Ovary (tissue), 9 donors: ENCODE measurements around the gene NECTIN1. TPM values are rescaled to one million over a fixed set of nuclear protein-coding genes. Genes with fewer than 3 reads are reported as not detected.

Experiments used
- DNase-seq, 5 donors: peaks; one replicate each; pipeline ENCODE4 v3.0.0-alpha.2; 2019 to 2020
- H3K27ac ChIP-seq, 2 donors: fragments of 200-600 bp; one replicate each; pipeline versions ENCODE4 v1.5.1 to v1.8.0; 2019 to 2022
- H3K27me3 ChIP-seq: fragments of 200-600 bp; one replicate; pipeline ENCODE4 v1.8.0; 2022
- H3K36me3 ChIP-seq: fragments of 200-600 bp; sonication (generic); one replicate; pipeline ENCODE4 v1.5.1; 2019
- H3K4me1 ChIP-seq: one replicate; pipeline ENCODE4 v1.8.1; 2013; ENCODE audit warnings: mild to moderate bottlenecking, moderate library complexity; ENCODE audit not compliant: insufficient read depth
- H3K4me3 ChIP-seq: fragments of 200-600 bp; sonication (generic); one replicate; pipeline ENCODE4 v1.5.1; 2017
- H3K9me3 ChIP-seq, 2 donors: fragments of 200-600 bp in 1 of 2; sonication (generic) in 1 of 2; one replicate each; pipeline versions ENCODE4 v1.5.1 to v1.8.1; 2013 to 2019; ENCODE audit warnings: mild to moderate bottlenecking in 1 of 2, moderate library complexity in 1 of 2
- CTCF ChIP-seq, 3 donors: fragments of 450-650 bp in 2 of 3; fragments of 200-600 bp in 1 of 3; IDR thresholded peaks; one replicate each; pipeline versions ENCODE4 v1.5.1 to v1.8.0; 2016 to 2022; ENCODE audit warnings: antibody characterized with exemption in 3 of 3, mild to moderate bottlenecking in 1 of 3
- EP300 ChIP-seq: sonication (generic); formaldehyde crosslinking; IDR thresholded peaks from one replicate; pipeline ENCODE4 v1.6.1; 2017; ENCODE audit warnings: antibody characterized with exemption
- POLR2A ChIP-seq: fragments of 450-650 bp; IDR thresholded peaks from one replicate; pipeline ENCODE4 v1.6.1; 2017; ENCODE audit warnings: antibody characterized with exemption, mild to moderate bottlenecking, moderate library complexity
- WGBS, 3 donors: extraction: QIAGEN DNeasy Blood & Tissue Kit in 1 of 3; methylation state at CpG; one replicate each; pipeline versions ENCODE4 v1.1.5 to v1.1.7; 2013 to 2017; 5-methylcytosine and 5-hydroxymethylcytosine counted together
- intact Hi-C, 4 donors: fragments of 100-400 bp; cut with DNase I; formaldehyde crosslinking; loops; one replicate each; pipeline versions ENCODE4 v1.11.0 to v1.15.1; 2022 to 2023
- polyA plus RNA-seq, 2 donors: library from polyadenylated mRNA; stranded (reverse); fragments of 200-250 nt in 1 of 2; fragments of 350-450 nt in 1 of 2; fragmentation: Illumina TruSeq in 1 of 2; extraction: RNeasy Lipid Tissue Mini Kit (QIAGEN cat#74804) in 1 of 2; gene quantifications; one replicate each; pipeline ENCODE4 v1.2.3, GENCODE V29; 2013 to 2014
- total RNA-seq, 7 donors: library from RNA; depleted of rRNA in 2 of 7; stranded (reverse); fragments of >200 nt in 2 of 7; fragmentation: NEBNext Ultra II Directional in 3 of 7; extraction: Animal tissue kit (Norgen Biotek cat#: 25700) in 3 of 7; gene quantifications; one replicate each; pipeline versions ENCODE4 v1.1.0 to v1.2.4, GENCODE V29; 2016 to 2023
- donor health status: DM: no; HTN: no; CAD: no; lungs with moderate emphysema.
- donor health status: DM: no; HTN: no; CAD: no.
- donor health status: Bipolar disorder and iron deficiency.
- donor health status: DM: yes; HTN: yes; CAD: no.
- donor health status: DM: no; HTN: no; CAD: no.
- donor health status: DM: yes; HTN: yes; CAD: no.

Gene NECTIN1
- total and polyA plus RNA-seq, 9 donors = 1.5 to 12.1 (median 5.7) TPM

DNA sequence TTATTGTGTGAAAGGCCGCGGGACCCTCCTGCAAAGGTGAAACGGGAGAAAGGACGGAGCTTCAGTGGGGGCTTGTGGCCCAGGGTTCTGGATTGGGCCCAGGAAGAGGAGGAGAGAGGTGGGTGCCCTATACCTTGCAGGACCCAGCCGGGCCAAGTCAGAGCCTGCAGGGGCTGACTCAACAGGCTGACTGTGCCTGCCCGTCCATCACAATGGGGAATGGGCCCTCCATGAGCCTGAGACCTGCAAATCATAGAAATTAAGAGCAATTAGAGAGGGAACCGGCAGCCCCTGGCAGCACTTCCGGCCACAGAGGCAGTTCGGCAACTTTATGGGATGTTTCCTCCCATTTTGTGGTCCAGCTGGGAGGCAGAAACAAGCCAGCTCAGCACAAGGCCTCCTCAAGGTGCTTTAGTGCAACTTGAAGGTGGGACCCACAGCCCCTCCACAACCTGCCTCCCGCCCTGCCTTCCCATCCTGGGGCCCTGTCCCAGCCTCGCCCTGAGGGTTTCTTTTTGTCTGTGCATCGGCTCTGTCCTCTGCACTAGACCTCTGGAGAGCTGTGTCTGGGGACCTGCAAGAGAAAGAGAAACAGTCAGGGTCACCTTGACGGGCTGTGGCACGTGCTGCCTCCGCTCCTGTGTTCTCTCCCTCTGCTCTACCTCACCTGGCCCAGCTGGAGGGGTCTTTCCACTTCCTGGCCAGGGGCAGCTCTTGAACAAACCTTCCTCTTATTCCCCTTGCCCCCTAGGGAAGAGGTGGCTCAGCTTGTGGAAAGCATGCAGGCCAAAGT is 19.1 kb upstream of the NECTIN1 start:
- 86 to 87% (median 87%) methylated on average over 15 of the region's 15 CpGs for WGBS, 3 donors
- intact Hi-C loops = no loop called here

DNA sequence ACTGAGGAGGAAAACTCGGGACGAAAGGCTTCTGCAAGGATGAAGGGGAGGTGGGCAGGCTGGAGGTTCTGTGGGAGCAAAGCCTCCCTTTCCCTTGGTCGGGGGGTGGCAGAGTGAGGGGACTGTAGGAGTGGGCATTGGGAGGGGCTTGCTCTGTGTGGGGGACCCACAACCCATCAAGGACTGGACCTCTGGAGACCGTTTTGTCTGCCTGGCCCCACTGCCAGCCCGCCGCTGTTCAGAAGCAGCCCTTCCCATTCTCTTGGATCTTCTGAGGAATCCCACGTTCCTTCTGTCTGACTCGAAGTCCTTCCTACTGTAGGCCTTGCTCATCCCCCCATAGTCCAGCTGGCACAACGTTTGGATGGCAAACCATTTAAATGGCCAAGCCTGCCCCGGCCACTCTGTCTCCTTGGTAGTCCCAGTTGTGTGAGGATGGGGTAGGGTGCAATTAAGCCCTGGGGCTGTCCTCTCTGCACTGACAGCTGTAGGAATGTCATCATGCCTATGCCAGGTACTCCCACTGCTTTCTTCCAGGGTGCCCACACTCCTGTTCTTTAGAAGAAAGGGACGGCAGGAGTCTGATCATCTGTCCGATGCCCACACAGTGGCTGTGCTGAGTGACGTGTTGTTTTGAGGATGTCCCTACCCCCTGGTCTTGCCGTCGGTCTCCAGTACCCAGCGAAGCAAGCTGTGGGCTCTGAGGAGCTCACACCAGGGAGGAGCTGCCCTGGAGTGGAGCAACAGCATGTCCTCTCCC is 17.0 kb upstream of the NECTIN1 start:
- Histone ChIP-seq H3K27me3 (no peaks in the 10 kb centered on the region), H3K36me3 (no peaks in the 10 kb centered on the region), H3K4me3 (no peak overlapping the region), H3K4me1 (peaks cover 2% of the 10 kb centered on the region), H3K9me3 (no peaks in the 10 kb centered on the region), H3K27ac (no peak overlapping the region)
- 90 to 92% (median 91%) methylated on average over 16 of the region's 16 CpGs for WGBS, 3 donors
- no peak for DNase-seq
- intact Hi-C loops = no loop called here
- no peak for TF ChIP-seq POLR2A
- TF ChIP-seq CTCF (IDR thresholded peaks at IDR 0.05) = no peak
- no peak for TF ChIP-seq EP300

More for the DNA sequence above, 19.1 kb upstream of the NECTIN1 start:
- no peak overlapping the region for H3K27ac ChIP-seq
- no peaks in the 10 kb centered on the region for H3K27me3 ChIP-seq
- no peaks in the 10 kb centered on the region for H3K9me3 ChIP-seq
- H3K36me3 ChIP-seq = no peaks in the 10 kb centered on the region
- TF ChIP-seq CTCF (IDR thresholded peaks at IDR 0.05) = no peak
- no peak for TF ChIP-seq EP300
- no peak for TF ChIP-seq POLR2A
- H3K4me3 ChIP-seq = no peak overlapping the region
- H3K4me1 ChIP-seq = no peaks in the 10 kb centered on the region
- DNase-seq = no peak

DNA sequence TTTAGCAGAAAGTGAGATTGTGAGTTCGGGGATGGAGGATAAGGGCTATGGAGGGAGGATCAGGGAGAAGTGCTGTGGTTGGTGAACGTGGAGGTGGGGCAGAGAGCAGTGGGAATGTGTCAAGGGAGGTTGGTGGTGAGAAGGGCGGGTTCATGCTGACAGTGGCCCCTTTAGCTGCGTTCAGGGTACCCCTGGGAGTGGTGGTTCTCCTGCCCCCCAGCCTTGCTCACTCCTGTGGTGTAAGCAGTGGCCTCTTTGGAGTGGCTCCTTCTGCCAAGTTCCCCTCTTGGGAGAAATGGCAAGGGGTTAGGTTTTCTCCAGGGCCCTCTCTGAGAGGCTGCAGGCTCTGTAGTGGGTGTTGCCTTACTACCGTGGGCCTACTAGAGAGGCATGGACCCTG is 16.1 kb upstream of the NECTIN1 start:
- 75 to 88% (median 82%) methylated on average over 5 of the region's 5 CpGs for WGBS, 3 donors
- H3K4me3 ChIP-seq = no peak overlapping the region
- intact Hi-C loops = no loop called here
- no peak for TF ChIP-seq POLR2A
- H3K36me3 ChIP-seq = no peaks in the 10 kb centered on the region
- H3K9me3 ChIP-seq = no peaks in the 10 kb centered on the region
- DNase-seq = no peak
- no peaks in the 10 kb centered on the region for H3K27me3 ChIP-seq
- H3K4me1 ChIP-seq = peaks cover 2% of the 10 kb centered on the region
- H3K27ac ChIP-seq = no peak overlapping the region

DNA sequence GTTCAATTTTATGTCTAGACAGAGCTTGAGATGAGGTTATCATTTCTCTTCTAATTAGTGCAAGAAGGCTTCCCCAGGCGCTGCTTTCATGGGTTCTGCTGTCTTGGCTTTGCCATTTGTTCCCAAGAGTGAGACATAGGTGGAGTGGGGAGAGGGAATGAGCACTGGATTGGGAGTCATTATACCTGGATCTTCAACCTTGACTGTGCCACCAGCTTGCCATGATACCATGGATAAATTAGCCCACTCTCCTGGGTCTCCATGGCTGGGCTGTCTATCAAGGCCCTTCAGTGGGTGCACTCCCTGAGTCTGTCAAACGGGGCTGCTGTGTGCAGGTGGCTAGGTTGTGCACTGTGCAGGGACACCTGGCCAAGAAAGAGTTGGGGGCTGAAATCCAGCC is 15.6 kb upstream of the NECTIN1 start:
- intact Hi-C loops = no loop called here
- H3K27me3 ChIP-seq = no peaks in the 10 kb centered on the region
- no peak overlapping the region for H3K4me3 ChIP-seq
- TF ChIP-seq POLR2A (no peak), CTCF (IDR thresholded peaks at IDR 0.05) (no peak), EP300 (no peak)
- H3K9me3 ChIP-seq = no peaks in the 10 kb centered on the region
- 84 to 92% (median 90%) methylated on average over 2 of the region's 2 CpGs for WGBS, 3 donors
- H3K4me1 ChIP-seq = peaks cover 2% of the 10 kb centered on the region
- DNase-seq = no peak
- no peak overlapping the region for H3K27ac ChIP-seq
- H3K36me3 ChIP-seq = no peaks in the 10 kb centered on the region

- TF ChIP-seq POLR2A = no peak
- no peak for TF ChIP-seq EP300
- TF ChIP-seq CTCF (IDR thresholded peaks at IDR 0.05) = no peak
- Histone ChIP-seq H3K27ac (no peak overlapping the region), H3K9me3 (no peaks in the 10 kb centered on the region)
Observed at GRCh38 chr11:119743006-119743405, 14.0 kb upstream of the NECTIN1 start.

More at GRCh38 chr11:119743006-119743405, 14.0 kb upstream of the NECTIN1 start:
- intact Hi-C loops = no loop called here
- Histone ChIP-seq H3K36me3 (no peaks in the 10 kb centered on the region), H3K27me3 (no peaks in the 10 kb centered on the region), H3K4me3 (no peak overlapping the region), H3K4me1 (peaks cover 2% of the 10 kb centered on the region)
- DNase-seq = no peak
- WGBS, 3 donors = 56 to 72% (median 71%) methylated on average over 8 of the region's 8 CpGs
